Measurements from ENCODE around the gene CNR2. TPM values are rescaled to one million over a fixed set of nuclear protein-coding genes. Genes with fewer than 3 reads are reported as not detected.
"Not testable (repeated sequence)": the region's sequence is repeated elsewhere in the genome, so short reads cannot be mapped to it uniquely, and the experiment has no call there.

The CNR2 gene
- total RNA-seq, 4 donors from 2014 or later, result not detected

- Histone ChIP-seq H3K27me3 (no peaks in the 10 kb centered on the region), H3K4me3 (no peak overlapping the region), H3K4me1 (peaks cover 0 to 14% (median 0%) of the 10 kb centered on the region in 3 donors), H3K9me3 (no peaks in the 10 kb centered on the region), H3K27ac (peak overlapping the region in 2 of 4 donors; percentile 56), H3K36me3 (peaks cover 0 to 63% of the 10 kb centered on the region in 2 donors)
- WGBS, 2 donors (ENCODE audit: low coverage in 1 of 2), result 70 to 74% methylated on average over 5 to 12 of the region's 12 CpGs
- no peak for ATAC-seq
- TF ChIP-seq CTCF (IDR thresholded peaks at IDR 0.05) (no peak), POLR2A (IDR thresholded peaks at IDR 0.05) (no peak), POLR2AphosphoS5 (IDR thresholded peaks at IDR 0.05) (no peak), EP300 (IDR thresholded peaks at IDR 0.05) (no peak)
Measured at GRCh38 chr1:23848673-23849616, 64.2 kb downstream of the CNR2 start.

GRCh38 chr1:23847482-23848095 lies 65.6 kb downstream of the CNR2 start:
- not testable (repeated sequence) for H3K4me3 ChIP-seq, ATAC-seq, H3K9me3 ChIP-seq, H3K27ac ChIP-seq, H3K27me3 ChIP-seq
- 92 to 100% methylated on average over 2 of the region's 2 CpGs for WGBS, 2 donors (ENCODE audit: low coverage in 1 of 2)
- H3K36me3 ChIP-seq, result peaks cover 0 to 59% of the 10 kb centered on the region in 2 donors
- H3K4me1 ChIP-seq, result peaks cover 0 to 14% (median 0%) of the 10 kb centered on the region in 3 donors

GRCh38 chr1:23845163-23845562 lies 68.0 kb downstream of the CNR2 start:
- TF ChIP-seq POLR2A (IDR thresholded peaks at IDR 0.05) (no peak), EP300 (IDR thresholded peaks at IDR 0.05) (no peak), POLR2AphosphoS5 (IDR thresholded peaks at IDR 0.05) (no peak), CTCF (IDR thresholded peaks at IDR 0.05) (no peak)
- Histone ChIP-seq H3K36me3 (peaks cover 0 to 44% of the 10 kb centered on the region in 2 donors), H3K27me3 (no peaks in the 10 kb centered on the region), H3K27ac (no peak overlapping the region), H3K4me3 (no peak overlapping the region), H3K4me1 (peaks cover 0 to 14% (median 0%) of the 10 kb centered on the region in 3 donors), H3K9me3 (no peaks in the 10 kb centered on the region)
- WGBS, 2 donors (ENCODE audit: low coverage in 1 of 2), result 100% methylated on average over 2 of the region's 2 CpGs; no CpG with 5 or more reads in 1 of the 2 donors
- no peak for ATAC-seq

- H3K36me3 ChIP-seq, result peaks cover 0 to 42% of the 10 kb centered on the region in 2 donors
Measured at GRCh38 chr1:23843644-23844043, 69.5 kb downstream of the CNR2 start.

More at GRCh38 chr1:23843644-23844043, 69.5 kb downstream of the CNR2 start:
- no peak for TF ChIP-seq CTCF (IDR thresholded peaks at IDR 0.05)
- no peak for TF ChIP-seq POLR2A (IDR thresholded peaks at IDR 0.05)
- TF ChIP-seq POLR2AphosphoS5 (IDR thresholded peaks at IDR 0.05), result no peak
- TF ChIP-seq EP300 (IDR thresholded peaks at IDR 0.05), result no peak
- H3K27me3 ChIP-seq, result no peaks in the 10 kb centered on the region
- H3K9me3 ChIP-seq, result no peaks in the 10 kb centered on the region
- H3K4me1 ChIP-seq, result peaks cover 0 to 7% (median 0%) of the 10 kb centered on the region in 3 donors
- no peak overlapping the region for H3K27ac ChIP-seq
- WGBS, 2 donors (ENCODE audit: low coverage in 1 of 2), result 82 to 92% methylated on average over 4 to 5 of the region's 5 CpGs
- no peak for ATAC-seq
- no peak overlapping the region for H3K4me3 ChIP-seq

Measured in gastroesophageal sphincter (tissue), 4 donors.